Ectodermal cell (in vitro differentiated cells): ENCODE results near the gene FGF11.
A peak's percentile ranks its signal among the peaks of the same experiment; 100 is the strongest.

Source experiments
- H3K27ac ChIP-seq: 2 replicates; pipeline ENCODE4 v1.7.0; 2013; ENCODE audit warnings: mild to moderate bottlenecking, low read depth, low read length; ENCODE audit not compliant: insufficient read depth, poor library complexity, severe bottlenecking
- H3K27me3 ChIP-seq: 2 replicates; pipeline ENCODE4 v1.7.0; 2013; ENCODE audit warnings: mild to moderate bottlenecking, low read length; ENCODE audit not compliant: insufficient read depth, control insufficient read depth, poor library complexity, severe bottlenecking
- H3K36me3 ChIP-seq: one replicate; pipeline ENCODE4 v1.7.0; 2013; ENCODE audit warnings: low read length; ENCODE audit not compliant: control insufficient read depth, insufficient read depth
- H3K4me1 ChIP-seq: one replicate; pipeline ENCODE4 v1.7.0; 2013; ENCODE audit warnings: low read length; ENCODE audit not compliant: control insufficient read depth, insufficient read depth
- H3K4me3 ChIP-seq: 2 replicates; pipeline ENCODE4 v1.7.0; 2013; ENCODE audit warnings: low read depth, low read length, control low read depth; ENCODE audit not compliant: insufficient read depth
- H3K9me3 ChIP-seq: 2 replicates; pipeline ENCODE4 v1.7.0; 2013; ENCODE audit warnings: mild to moderate bottlenecking, low read length, moderate library complexity; ENCODE audit not compliant: control insufficient read depth
- WGBS, 2 experiments: methylation state at CpG; one replicate each; pipeline ENCODE4 v1.1.7; 2013; ENCODE audit warnings: missing lambda C conversion rate in 2 of 2; 5-methylcytosine and 5-hydroxymethylcytosine counted together

FGF11 gene

DNA sequence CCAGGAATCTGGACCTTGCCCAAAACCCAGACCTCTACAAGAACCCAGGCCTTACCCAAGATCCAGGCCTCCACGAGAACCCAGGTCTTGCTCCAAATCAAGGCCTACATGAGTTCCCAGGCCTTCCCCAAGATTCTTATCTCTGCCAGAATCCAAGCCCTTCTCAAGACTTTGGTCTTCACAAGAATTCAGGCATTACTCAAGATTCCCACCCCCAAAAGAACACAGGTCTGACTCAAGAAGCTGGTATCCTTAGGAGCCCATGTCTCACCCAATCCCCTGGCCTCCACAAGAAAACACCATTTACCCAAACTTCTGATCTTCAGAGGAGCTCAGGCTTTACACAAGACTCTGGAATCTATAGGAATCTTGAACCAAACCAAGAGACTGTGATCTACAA is 8.1 kb upstream of the FGF11 start:
- Histone ChIP-seq H3K4me3 (no peak overlapping the region), H3K27me3 (peaks cover 10% of the 10 kb centered on the region), H3K4me1 (no peaks in the 10 kb centered on the region), H3K36me3 (no peaks in the 10 kb centered on the region), H3K27ac (no peak overlapping the region), H3K9me3 (no peaks in the 10 kb centered on the region)
- 86 to 89% methylated on average over 1 of the region's 1 CpG for WGBS, 2 experiments

- Histone ChIP-seq H3K27ac (no peak overlapping the region), H3K9me3 (no peaks in the 10 kb centered on the region), H3K27me3 (peaks cover 21% of the 10 kb centered on the region), H3K4me1 (no peaks in the 10 kb centered on the region), H3K4me3 (no peak overlapping the region), H3K36me3 (no peaks in the 10 kb centered on the region)
- 92 to 93% methylated on average over 11 of the region's 11 CpGs for WGBS, 2 experiments
Measured at GRCh38 chr17:7432296-7432695, 7.0 kb upstream of the FGF11 start.

GRCh38 chr17:7435676-7436555 is 3.4 kb upstream of the FGF11 start:
- Histone ChIP-seq H3K36me3 (no peaks in the 10 kb centered on the region), H3K27me3 (peaks cover 48% of the 10 kb centered on the region), H3K27ac (no peak overlapping the region), H3K9me3 (no peaks in the 10 kb centered on the region), H3K4me1 (peaks cover 16% of the 10 kb centered on the region), H3K4me3 (peak overlapping the region; percentile 57)
- 5% methylated on average over 49 of the region's 49 CpGs for WGBS, 2 experiments

- H3K4me1 ChIP-seq = peaks cover 22% of the 10 kb centered on the region
- H3K27ac ChIP-seq = no peak overlapping the region
Measured at GRCh38 chr17:7436556-7437368, 2.5 kb upstream of the FGF11 start.

GRCh38 chr17:7437369-7437863 is 1.9 kb upstream of the FGF11 start:
- Histone ChIP-seq H3K27ac (no peak overlapping the region), H3K4me3 (peak overlapping the region; percentile 41), H3K4me1 (peaks cover 22% of the 10 kb centered on the region), H3K27me3 (peaks cover 59% of the 10 kb centered on the region), H3K9me3 (no peaks in the 10 kb centered on the region), H3K36me3 (no peaks in the 10 kb centered on the region)
- WGBS, 2 experiments = 8 to 10% methylated on average over 31 of the region's 31 CpGs

More at GRCh38 chr17:7436556-7437368, 2.5 kb upstream of the FGF11 start:
- Histone ChIP-seq H3K27me3 (peaks cover 55% of the 10 kb centered on the region), H3K4me3 (peak overlapping the region; percentile 41), H3K9me3 (no peaks in the 10 kb centered on the region), H3K36me3 (no peaks in the 10 kb centered on the region)
- WGBS, 2 experiments = 2 to 3% methylated on average over 92 of the region's 92 CpGs

DNA sequence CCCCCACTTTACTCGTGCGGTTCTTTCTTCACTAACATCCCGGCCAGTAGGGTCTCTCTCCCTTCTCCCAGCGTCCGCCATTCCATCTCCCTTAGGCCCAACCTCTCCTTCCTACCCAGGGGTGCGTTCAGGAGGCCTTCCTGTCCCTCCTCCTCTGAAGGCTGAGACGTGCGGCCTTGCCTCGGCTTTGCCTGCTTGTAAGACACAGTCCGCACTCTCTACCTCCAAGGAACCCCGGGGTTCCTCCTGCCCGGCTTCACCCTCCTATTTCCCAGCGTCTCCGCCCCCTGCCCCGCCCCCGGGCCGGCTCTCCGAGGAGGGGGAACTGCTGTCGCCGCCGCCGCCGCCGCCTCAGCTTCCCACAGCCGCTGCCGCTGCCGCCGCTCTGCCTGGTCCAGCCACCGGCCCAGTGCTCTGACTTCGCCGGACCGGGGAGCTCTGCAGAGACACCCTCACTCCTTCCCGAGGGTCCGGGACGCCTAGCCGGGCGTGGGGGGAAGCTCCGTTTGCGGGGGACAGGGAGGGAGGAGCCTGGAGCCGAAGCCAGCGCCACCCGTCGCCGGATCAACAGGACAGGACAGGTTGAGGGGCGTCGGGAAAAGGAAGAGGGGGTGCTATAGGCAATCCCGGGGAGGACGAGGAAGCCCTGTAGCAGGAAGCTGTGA is 1.2 kb upstream of the FGF11 start:
- WGBS, 2 experiments = 2% methylated on average over 48 of the region's 48 CpGs
- H3K9me3 ChIP-seq = no peaks in the 10 kb centered on the region
- H3K4me3 ChIP-seq = peak overlapping the region; percentile 41
- H3K36me3 ChIP-seq = no peaks in the 10 kb centered on the region
- peaks cover 22% of the 10 kb centered on the region for H3K4me1 ChIP-seq
- no peak overlapping the region for H3K27ac ChIP-seq
- peaks cover 61% of the 10 kb centered on the region for H3K27me3 ChIP-seq

GRCh38 chr17:7438656-7439460 is 454 bp upstream of the FGF11 start:
- H3K4me3 ChIP-seq = peak overlapping the region; percentile 41
- H3K27me3 ChIP-seq = peaks cover 62% of the 10 kb centered on the region
- no peaks in the 10 kb centered on the region for H3K36me3 ChIP-seq
- H3K9me3 ChIP-seq = no peaks in the 10 kb centered on the region
- no peak overlapping the region for H3K27ac ChIP-seq
- WGBS, 2 experiments = 28 to 31% methylated on average over 11 of the region's 11 CpGs
- peaks cover 22% of the 10 kb centered on the region for H3K4me1 ChIP-seq

DNA sequence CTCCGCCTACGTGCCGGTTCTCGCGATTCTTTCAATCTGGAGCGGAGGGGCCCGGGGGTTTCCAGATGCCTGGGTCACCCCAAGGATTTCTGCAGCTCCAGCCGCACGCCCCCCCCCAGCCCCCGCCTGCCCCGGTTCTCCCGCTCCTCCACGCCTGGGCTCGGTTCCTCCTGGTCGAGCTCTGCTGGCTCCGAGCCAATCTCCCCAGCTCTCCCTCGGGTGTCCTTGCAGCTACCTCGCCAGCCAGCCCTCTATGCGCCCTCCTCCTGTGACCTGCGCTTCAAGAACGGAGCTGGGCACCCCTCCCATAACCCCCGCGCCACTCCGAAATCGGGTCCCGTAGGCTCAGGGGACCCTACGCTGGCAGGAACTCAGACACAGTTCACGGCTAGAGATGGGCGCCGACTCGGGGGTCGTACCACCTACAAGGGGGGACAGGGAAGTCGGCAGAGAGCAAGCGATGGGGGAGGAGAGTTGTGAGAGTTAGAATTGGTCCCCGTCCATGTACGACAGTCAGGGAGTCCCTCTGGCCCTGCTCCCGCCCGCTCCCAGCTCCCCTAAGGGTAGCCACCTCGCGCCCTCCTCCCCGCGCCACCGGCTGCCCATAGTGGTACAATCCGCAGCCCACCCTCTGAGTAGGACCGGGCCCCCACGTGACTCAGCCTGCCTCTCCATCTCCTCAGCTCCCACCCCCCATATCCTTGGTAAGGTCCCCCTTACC is 961 bp downstream of the FGF11 start:
- Histone ChIP-seq H3K4me3 (peak overlapping the region; percentile 74), H3K9me3 (no peaks in the 10 kb centered on the region), H3K4me1 (peaks cover 27% of the 10 kb centered on the region), H3K27ac (peak overlapping the region; percentile 79), H3K36me3 (no peaks in the 10 kb centered on the region), H3K27me3 (peaks cover 68% of the 10 kb centered on the region)
- WGBS, 2 experiments = 0% methylated on average over 46 of the region's 46 CpGs

DNA sequence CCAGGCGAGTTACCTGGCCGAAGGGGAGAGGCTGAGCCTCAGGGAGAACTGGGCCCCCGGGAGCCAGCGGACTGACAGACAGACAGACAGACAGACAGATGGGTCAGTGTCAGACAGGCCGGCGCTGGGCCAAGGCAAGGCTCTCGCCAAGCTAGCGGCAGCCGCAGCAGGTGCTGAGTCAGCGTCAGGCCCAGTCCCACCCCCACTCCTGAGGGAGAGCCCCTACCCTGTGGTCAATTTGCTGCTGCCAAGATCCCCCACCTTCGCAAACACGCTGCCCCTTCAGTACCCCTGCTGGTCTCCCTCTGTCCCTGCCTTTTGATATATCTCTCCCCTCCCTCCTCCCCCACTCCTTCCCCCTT is 1.5 kb downstream of the FGF11 start:
- Histone ChIP-seq H3K36me3 (no peaks in the 10 kb centered on the region), H3K9me3 (no peaks in the 10 kb centered on the region), H3K27me3 (peaks cover 63% of the 10 kb centered on the region), H3K27ac (no peak overlapping the region), H3K4me3 (peak overlapping the region; percentile 74), H3K4me1 (peaks cover 27% of the 10 kb centered on the region)
- 0 to 1% methylated on average over 12 of the region's 12 CpGs for WGBS, 2 experiments
